PFSK-1 (cell line): ENCODE data around the gene CD300C. TPM values are rescaled to one million over a fixed set of nuclear protein-coding genes. Genes with fewer than 3 reads are reported as not detected.

ENCODE experiments used
- FOXP2 ChIP-seq: optimal IDR thresholded peaks from 2 replicates; pipeline ENCODE3; 2011; ENCODE audit warnings: borderline replicate concordance, control low read depth, inconsistent platforms; ENCODE audit not compliant: insufficient read depth; ENCODE audit errors: extremely low read length, extremely low read depth
- POLR2AphosphoS5 ChIP-seq: IDR thresholded peaks from 2 replicates; pipeline ENCODE4 v1.6.1; 2012; ENCODE audit warnings: low read depth, mild to moderate bottlenecking, control low read depth, low read length, moderate library complexity
- SIN3A ChIP-seq: IDR thresholded peaks from 2 replicates; pipeline ENCODE4 v1.6.1; 2012; ENCODE audit warnings: mild to moderate bottlenecking, low read length, moderate library complexity, borderline replicate concordance; ENCODE audit not compliant: insufficient read depth
- TAF1 ChIP-seq: IDR thresholded peaks from 2 replicates; pipeline ENCODE4 v1.6.1; 2012; ENCODE audit warnings: low read length, control low read depth, borderline replicate concordance; ENCODE audit not compliant: insufficient read depth
- polyA plus RNA-seq: library from polyadenylated mRNA; unstranded; fragments of >200 nt; gene quantifications from one replicate; pipeline ENCODE4 v1.2.1, GENCODE V29; 2012; ENCODE audit warnings: low read depth, missing spikeins; ENCODE audit not compliant: insufficient read length
- TF ChIP-seq, protein P1 (sequence below), 2 experiments: IDR thresholded peaks; 2 replicates each; pipeline versions ENCODE4 v1.6.1 to v1.8.0; 2011 to 2012; ENCODE audit warnings: low read depth in 2 of 2, low read length in 2 of 2, control low read depth in 1 of 2, inconsistent platforms in 1 of 2, mild to moderate bottlenecking in 1 of 2, moderate library complexity in 1 of 2; ENCODE audit not compliant: insufficient read depth in 1 of 2

The CD300C gene
- 0.19 TPM for polyA plus RNA-seq

DNA sequence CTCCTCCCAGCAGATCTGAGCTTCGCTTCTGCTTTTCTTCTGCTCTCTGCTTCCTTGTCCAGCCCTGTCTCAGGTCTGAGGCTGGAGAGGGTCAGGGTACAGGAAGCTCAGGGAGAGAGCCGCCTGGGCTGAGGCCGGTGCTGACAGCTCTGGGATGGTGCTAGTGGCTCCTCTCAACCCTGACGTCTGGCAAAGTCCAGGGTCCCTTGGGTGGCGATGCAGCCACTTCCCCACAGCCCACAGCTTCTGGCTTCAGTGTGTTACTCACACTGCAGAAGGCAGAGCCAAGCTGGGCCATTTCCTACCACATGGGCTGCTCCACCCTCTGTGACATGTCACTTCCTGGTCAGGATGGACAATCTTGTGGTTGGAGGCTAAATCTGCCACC lies at the start of gene CD300C:
Gene CD300C (minus strand): TSS at position 273 of the 388 bp plus-strand sequence. CDS start 333 bp downstream, outside the sequence.
- TF ChIP-seq FOXP2 = no peak
- no peak for TF ChIP-seq TAF1

DNA sequence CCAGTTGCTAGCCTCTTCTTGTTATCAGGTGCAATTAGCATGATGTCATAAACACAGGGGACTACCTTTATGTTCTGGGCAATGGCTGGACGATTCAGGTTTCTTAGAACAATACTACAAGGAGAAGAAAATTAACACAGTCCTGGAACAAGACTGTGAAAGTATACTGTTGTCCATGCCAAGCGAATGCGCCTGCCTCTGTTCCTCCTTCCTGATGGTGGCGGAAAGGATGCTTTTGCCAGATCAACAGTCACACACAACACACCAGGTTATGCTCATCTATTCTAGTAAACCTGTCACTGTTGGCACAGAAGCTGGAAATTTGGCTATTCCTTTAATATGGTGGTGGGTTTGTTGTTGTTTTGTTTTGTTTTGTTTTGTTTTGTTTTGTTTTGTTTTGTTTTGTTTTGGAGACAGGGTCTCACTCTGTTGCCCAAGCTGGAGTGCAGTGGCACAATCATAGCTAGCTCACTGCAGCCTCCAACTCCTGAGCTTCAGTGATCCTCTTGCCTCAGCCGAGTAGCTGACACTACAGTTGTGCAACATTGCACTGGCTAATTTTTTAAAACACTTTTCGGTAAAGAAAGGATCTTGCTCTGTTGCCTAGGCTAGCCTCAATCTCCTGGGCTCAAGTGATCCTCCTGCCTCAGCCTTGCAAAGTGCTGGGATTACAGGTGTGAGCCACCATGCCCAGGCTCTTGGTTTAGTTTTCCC lies 49.3 kb upstream of the CD300C start:
- TF ChIP-seq TAF1 = no peak
- no peak for TF ChIP-seq FOXP2
- no peak for TF ChIP-seq SIN3A
- TF ChIP-seq, protein P1, sequence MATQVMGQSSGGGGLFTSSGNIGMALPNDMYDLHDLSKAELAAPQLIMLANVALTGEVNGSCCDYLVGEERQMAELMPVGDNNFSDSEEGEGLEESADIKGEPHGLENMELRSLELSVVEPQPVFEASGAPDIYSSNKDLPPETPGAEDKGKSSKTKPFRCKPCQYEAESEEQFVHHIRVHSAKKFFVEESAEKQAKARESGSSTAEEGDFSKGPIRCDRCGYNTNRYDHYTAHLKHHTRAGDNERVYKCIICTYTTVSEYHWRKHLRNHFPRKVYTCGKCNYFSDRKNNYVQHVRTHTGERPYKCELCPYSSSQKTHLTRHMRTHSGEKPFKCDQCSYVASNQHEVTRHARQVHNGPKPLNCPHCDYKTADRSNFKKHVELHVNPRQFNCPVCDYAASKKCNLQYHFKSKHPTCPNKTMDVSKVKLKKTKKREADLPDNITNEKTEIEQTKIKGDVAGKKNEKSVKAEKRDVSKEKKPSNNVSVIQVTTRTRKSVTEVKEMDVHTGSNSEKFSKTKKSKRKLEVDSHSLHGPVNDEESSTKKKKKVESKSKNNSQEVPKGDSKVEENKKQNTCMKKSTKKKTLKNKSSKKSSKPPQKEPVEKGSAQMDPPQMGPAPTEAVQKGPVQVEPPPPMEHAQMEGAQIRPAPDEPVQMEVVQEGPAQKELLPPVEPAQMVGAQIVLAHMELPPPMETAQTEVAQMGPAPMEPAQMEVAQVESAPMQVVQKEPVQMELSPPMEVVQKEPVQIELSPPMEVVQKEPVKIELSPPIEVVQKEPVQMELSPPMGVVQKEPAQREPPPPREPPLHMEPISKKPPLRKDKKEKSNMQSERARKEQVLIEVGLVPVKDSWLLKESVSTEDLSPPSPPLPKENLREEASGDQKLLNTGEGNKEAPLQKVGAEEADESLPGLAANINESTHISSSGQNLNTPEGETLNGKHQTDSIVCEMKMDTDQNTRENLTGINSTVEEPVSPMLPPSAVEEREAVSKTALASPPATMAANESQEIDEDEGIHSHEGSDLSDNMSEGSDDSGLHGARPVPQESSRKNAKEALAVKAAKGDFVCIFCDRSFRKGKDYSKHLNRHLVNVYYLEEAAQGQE (IDR thresholded peaks at IDR 0.05; ENCODE audit: insufficient read depth in 1 of 2, low read depth in 2 of 2, low read length in 2 of 2) = no peak
- TF ChIP-seq POLR2AphosphoS5 = no peak

GRCh38 chr17:74592087-74592990 lies 46.4 kb upstream of the CD300C start, which contains the start of gene CD300LD:
Gene CD300LD, minus strand, starts transcription at chr17:74592283. Its CDS starts 81 bp downstream, at chr17:74592202.
- TF ChIP-seq POLR2AphosphoS5 (no peak), FOXP2 (no peak), SIN3A (no peak), TAF1 (no peak)
- TF ChIP-seq, protein P1 (IDR thresholded peaks at IDR 0.05; ENCODE audit: insufficient read depth in 1 of 2, low read depth in 2 of 2, low read length in 2 of 2) = no peak

DNA sequence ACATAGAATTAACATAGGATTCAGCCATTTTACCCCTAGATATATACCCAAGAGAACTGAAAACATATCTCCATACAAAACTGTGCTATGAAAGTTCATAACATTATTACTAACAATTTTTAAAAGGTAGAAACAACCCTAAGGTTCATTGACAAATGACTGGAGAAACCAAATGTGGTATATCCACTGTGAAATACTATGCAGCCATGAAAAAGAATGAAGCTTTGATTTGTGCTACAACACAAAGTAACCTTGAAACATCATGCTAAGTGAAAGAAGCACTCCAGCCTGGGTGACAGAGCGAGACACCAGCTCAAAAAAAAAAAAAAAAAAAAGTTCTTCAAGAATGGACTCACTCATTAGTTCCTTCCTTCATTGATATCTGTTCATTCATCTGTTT lies 45.6 kb upstream of the CD300C start:
- TF ChIP-seq SIN3A = no peak
- no peak for TF ChIP-seq FOXP2
- TF ChIP-seq POLR2AphosphoS5 = no peak
- no peak for TF ChIP-seq TAF1
- TF ChIP-seq, protein P1 (IDR thresholded peaks at IDR 0.05; ENCODE audit: insufficient read depth in 1 of 2, low read depth in 2 of 2, low read length in 2 of 2) = no peak

DNA sequence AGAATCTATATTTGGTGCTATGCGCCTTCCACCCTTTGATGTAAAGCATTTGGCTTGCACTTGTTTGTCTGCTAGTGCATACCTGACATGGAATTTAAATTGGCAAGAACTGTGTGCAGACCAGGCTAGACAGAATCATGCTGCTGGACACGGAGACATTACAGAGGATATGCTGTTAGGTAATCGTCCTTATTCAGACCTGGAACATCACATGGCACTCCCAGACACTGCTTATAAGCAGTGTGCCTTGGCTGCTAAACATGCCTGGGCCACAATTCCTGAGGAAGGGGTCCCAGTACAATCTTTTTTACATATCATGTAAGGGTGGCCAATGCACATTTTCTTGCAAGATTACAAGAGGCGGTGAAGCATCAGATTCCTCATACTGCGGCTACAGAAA lies 39.8 kb upstream of the CD300C start:
- no peak for TF ChIP-seq TAF1
